ENCODE results near the gene PCDHB11. TPM values are rescaled to one million over a fixed set of nuclear protein-coding genes. Genes with fewer than 3 reads are reported as not detected.
"Not testable (repeated sequence)": the region's sequence is repeated elsewhere in the genome, so short reads cannot be mapped to it uniquely, and the experiment has no call there.

The PCDHB11 gene
- total RNA-seq, 1 donor from 2014 or later, result 6.4 TPM

- DNase-seq (ENCODE audit: low spot score in 2 of 2, unreplicated experiment in 2 of 2), result no peak
- no peaks in the 10 kb centered on the region for H3K27me3 Mint-ChIP-seq (ENCODE audit: low read depth)
- H3K9me3 Mint-ChIP-seq, result peaks cover 69% of the 10 kb centered on the region
- H3K4me1 Mint-ChIP-seq, result no peaks in the 10 kb centered on the region
- no peak for TF ChIP-seq CTCF (IDR thresholded peaks at IDR 0.05; ENCODE audit: unreplicated experiment)
- peaks cover 60% of the 10 kb centered on the region for H3K36me3 Mint-ChIP-seq
- peak within 1 kb of the TSS; percentile 53 for H3K4me3 Mint-ChIP-seq
- no peak within 1 kb of the TSS for H3K27ac Mint-ChIP-seq
Observed at GRCh38 chr5:141223112-141223783, 23.8 kb downstream of the PCDHB11 start, which contains the start of gene PCDHB14. Gene PCDHB14, plus strand, starts transcription at chr5:141223343. Its CDS starts 163 bp downstream, at chr5:141223506.

GRCh38 chr5:141224844-141225243, 25.4 kb downstream of the PCDHB11 start:
- peaks cover 62% of the 10 kb centered on the region for H3K9me3 Mint-ChIP-seq
- H3K4me1 Mint-ChIP-seq; H3K27me3 Mint-ChIP-seq (ENCODE audit: low read depth); H3K27ac Mint-ChIP-seq; DNase-seq (ENCODE audit: low spot score in 2 of 2, unreplicated experiment in 2 of 2); H3K4me3 Mint-ChIP-seq: not testable (repeated sequence)
- H3K36me3 Mint-ChIP-seq, result peaks cover 47% of the 10 kb centered on the region

DNA sequence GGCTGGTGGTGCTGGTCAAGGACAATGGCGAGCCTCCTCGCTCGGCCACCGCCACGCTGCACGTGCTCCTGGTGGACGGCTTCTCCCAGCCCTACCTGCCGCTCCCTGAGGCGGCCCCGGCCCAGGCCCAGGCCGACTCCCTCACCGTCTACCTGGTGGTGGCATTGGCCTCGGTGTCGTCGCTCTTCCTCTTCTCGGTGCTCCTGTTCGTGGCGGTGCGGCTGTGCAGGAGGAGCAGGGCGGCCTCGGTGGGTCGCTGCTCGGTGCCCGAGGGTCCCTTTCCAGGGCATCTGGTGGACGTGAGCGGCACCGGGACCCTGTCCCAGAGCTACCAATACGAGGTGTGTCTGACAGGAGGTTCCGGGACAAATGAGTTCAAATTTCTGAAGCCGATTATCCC, 26.0 kb downstream of the PCDHB11 start:
- not testable (repeated sequence) for H3K27ac Mint-ChIP-seq; H3K4me1 Mint-ChIP-seq; H3K4me3 Mint-ChIP-seq; H3K27me3 Mint-ChIP-seq (ENCODE audit: low read depth); DNase-seq (ENCODE audit: low spot score in 2 of 2, unreplicated experiment in 2 of 2)
- Mint-ChIP-seq H3K36me3 (peaks cover 41% of the 10 kb centered on the region), H3K9me3 (peaks cover 60% of the 10 kb centered on the region)

DNA sequence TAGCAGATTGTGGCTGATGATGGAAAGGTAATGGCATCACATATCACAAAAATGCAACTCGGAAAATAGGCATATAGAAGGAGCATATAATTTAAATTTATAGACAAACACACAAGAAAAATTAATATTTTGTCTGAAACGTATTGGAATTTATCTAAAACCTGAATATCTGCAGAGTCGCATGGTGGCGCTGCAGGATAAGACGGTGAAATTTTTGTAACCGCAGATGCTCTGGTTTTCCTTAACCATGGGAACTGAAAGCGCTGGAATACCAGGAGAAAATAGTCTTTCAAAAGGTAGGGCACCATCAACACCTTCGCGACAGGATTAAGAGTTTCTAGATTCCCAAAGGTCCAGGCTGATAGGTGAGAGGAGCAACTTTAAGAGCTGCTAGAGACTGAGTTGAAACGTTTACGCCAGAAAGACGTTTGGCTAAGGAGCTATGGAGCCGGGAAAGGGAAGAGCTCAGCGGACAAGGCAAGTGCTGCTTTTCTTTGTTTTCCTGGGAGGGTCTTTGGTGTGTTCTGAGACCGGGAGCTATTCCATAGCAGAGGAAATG, 34.8 kb downstream of the PCDHB11 start:
- Mint-ChIP-seq H3K4me3 (no peak overlapping the region), H3K27ac (no peak overlapping the region), H3K4me1 (no peaks in the 10 kb centered on the region), H3K9me3 (peaks cover 59% of the 10 kb centered on the region), H3K27me3 (ENCODE audit: low read depth) (no peaks in the 10 kb centered on the region), H3K36me3 (peaks cover 38% of the 10 kb centered on the region)
- DNase-seq (ENCODE audit: low spot score in 2 of 2, unreplicated experiment in 2 of 2), result no peak
- TF ChIP-seq CTCF (IDR thresholded peaks at IDR 0.05; ENCODE audit: unreplicated experiment), result no peak

GRCh38 chr5:141235922-141236321, 36.5 kb downstream of the PCDHB11 start:
- H3K4me3 Mint-ChIP-seq; H3K27me3 Mint-ChIP-seq (ENCODE audit: low read depth); H3K27ac Mint-ChIP-seq; H3K4me1 Mint-ChIP-seq; DNase-seq (ENCODE audit: low spot score in 2 of 2, unreplicated experiment in 2 of 2): not testable (repeated sequence)
- Mint-ChIP-seq H3K36me3 (peaks cover 55% of the 10 kb centered on the region), H3K9me3 (peaks cover 70% of the 10 kb centered on the region)

DNA sequence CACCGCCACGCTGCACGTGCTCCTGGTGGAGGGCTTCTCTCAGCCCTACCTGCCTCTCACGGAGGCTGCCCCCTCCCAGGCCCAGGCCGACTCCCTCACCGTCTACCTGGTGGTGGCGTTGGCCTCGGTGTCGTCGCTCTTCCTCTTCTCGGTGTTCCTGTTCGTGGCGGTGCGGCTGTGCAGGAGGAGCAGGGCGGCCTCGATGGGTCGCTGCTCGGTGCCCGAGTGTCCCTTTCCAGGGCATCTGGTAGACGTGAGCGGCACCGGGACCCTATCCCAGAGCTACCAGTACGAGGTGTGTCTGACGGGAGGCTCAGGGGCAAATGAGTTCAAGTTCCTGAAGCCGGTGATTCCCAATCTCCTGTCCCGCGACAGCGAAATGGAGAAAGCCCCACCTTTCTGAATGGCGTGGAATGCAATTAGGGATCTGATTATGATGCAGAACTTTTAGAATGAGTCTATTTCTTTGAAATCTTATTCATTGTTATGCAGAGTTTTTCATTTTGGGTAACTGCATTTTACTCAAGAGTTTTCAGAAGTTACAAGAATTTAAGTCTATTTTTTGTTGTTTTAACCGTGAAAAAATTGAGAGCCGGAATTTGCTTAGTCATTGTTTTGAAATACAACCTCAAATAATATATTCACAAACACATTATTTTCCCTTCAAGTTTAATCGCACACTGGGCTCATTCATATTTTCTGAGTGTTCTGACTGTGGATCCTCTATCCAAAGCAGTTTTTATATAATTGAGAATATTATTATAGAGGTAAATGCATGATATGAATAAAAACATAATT, 37.3 kb downstream of the PCDHB11 start:
- Mint-ChIP-seq H3K9me3 (peaks cover 65% of the 10 kb centered on the region), H3K36me3 (peaks cover 54% of the 10 kb centered on the region), H3K27ac (no peak overlapping the region), H3K4me3 (no peak overlapping the region), H3K4me1 (no peaks in the 10 kb centered on the region), H3K27me3 (ENCODE audit: low read depth) (no peaks in the 10 kb centered on the region)
- no peak for TF ChIP-seq CTCF (IDR thresholded peaks at IDR 0.05; ENCODE audit: unreplicated experiment)
- DNase-seq (ENCODE audit: low spot score in 2 of 2, unreplicated experiment in 2 of 2), result no peak

GRCh38 chr5:141241496-141241895, 42.1 kb downstream of the PCDHB11 start:
- no peak for DNase-seq (ENCODE audit: low spot score in 2 of 2, unreplicated experiment in 2 of 2)
- Mint-ChIP-seq H3K9me3 (peaks cover 69% of the 10 kb centered on the region), H3K4me1 (no peaks in the 10 kb centered on the region), H3K4me3 (no peak overlapping the region), H3K36me3 (peaks cover 61% of the 10 kb centered on the region), H3K27me3 (ENCODE audit: low read depth) (no peaks in the 10 kb centered on the region), H3K27ac (no peak overlapping the region)
- TF ChIP-seq CTCF (IDR thresholded peaks at IDR 0.05; ENCODE audit: unreplicated experiment), result no peak

Data from mesothelial cell of epicardium (in vitro differentiated cells).